ENCODE data around the gene MT1F.

DNA sequence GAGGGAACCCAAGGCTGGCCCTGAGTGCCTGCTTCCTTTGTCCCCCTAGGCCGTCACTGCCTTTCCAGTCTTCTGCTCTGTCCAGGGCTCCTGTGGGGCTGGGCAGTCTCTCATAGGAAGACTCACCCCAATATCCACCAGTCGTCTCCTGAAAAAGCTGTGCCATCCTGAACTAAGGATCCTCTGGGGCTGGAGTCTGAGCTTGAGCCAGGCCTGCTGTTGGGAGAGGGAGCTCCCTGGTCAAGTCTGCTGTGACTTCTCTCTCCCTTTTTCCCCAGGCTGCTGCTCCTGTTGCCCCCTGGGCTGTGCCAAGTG is 12.8 kb downstream of the MT1F start:
- TF ChIP-seq POLR2AphosphoS5 (IDR thresholded peaks at IDR 0.05) (no peak), POLR2A (IDR thresholded peaks at IDR 0.05) (no peak)
- TF ChIP-seq, protein P1, sequence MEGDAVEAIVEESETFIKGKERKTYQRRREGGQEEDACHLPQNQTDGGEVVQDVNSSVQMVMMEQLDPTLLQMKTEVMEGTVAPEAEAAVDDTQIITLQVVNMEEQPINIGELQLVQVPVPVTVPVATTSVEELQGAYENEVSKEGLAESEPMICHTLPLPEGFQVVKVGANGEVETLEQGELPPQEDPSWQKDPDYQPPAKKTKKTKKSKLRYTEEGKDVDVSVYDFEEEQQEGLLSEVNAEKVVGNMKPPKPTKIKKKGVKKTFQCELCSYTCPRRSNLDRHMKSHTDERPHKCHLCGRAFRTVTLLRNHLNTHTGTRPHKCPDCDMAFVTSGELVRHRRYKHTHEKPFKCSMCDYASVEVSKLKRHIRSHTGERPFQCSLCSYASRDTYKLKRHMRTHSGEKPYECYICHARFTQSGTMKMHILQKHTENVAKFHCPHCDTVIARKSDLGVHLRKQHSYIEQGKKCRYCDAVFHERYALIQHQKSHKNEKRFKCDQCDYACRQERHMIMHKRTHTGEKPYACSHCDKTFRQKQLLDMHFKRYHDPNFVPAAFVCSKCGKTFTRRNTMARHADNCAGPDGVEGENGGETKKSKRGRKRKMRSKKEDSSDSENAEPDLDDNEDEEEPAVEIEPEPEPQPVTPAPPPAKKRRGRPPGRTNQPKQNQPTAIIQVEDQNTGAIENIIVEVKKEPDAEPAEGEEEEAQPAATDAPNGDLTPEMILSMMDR (IDR thresholded peaks at IDR 0.05) = no peak
